ENCODE data around the gene CELF2. TPM values are rescaled to one million over a fixed set of nuclear protein-coding genes. Genes with fewer than 3 reads are reported as not detected.

CELF2 gene
- polyA plus RNA-seq, 1 experiment: 24.7 TPM

DNA sequence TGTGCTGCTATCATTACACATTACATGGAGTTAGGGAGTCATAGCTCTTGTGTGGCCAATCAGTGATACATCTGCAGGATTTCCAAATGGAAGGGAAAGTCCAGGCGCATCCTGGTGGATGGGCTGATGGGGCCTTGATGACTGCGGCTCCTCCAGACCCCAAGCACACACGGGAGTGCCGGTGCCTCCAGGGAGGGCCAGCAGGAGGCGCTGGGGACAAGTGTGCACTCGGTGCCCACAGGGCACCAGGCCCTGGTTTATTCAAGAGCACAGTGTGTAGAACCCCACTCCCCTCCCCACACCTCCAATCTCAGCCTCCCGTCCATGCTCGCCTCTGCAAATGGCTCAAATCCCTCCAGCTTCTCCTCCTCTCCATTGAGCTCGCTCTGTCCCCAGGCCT lies 349.8 kb downstream of the CELF2 start:
- ChIA-PET POLR2A (no interaction called here), CTCF (no interaction called here)
- TF ChIP-seq, protein P1, sequence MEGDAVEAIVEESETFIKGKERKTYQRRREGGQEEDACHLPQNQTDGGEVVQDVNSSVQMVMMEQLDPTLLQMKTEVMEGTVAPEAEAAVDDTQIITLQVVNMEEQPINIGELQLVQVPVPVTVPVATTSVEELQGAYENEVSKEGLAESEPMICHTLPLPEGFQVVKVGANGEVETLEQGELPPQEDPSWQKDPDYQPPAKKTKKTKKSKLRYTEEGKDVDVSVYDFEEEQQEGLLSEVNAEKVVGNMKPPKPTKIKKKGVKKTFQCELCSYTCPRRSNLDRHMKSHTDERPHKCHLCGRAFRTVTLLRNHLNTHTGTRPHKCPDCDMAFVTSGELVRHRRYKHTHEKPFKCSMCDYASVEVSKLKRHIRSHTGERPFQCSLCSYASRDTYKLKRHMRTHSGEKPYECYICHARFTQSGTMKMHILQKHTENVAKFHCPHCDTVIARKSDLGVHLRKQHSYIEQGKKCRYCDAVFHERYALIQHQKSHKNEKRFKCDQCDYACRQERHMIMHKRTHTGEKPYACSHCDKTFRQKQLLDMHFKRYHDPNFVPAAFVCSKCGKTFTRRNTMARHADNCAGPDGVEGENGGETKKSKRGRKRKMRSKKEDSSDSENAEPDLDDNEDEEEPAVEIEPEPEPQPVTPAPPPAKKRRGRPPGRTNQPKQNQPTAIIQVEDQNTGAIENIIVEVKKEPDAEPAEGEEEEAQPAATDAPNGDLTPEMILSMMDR (IDR thresholded peaks at IDR 0.05; ENCODE audit: low read depth, low read length): no peak
- H3K27me3 ChIP-seq (ENCODE audit: control insufficient read depth, insufficient read depth, low read length): no peaks in the 10 kb centered on the region
- no peak for DNase-seq (ENCODE audit: low read depth, low spot score)
- H3K4me3 ChIP-seq (ENCODE audit: low read depth, low read length): no peak overlapping the region
- no peak overlapping the region for H3K27ac ChIP-seq (ENCODE audit: low read depth, low read length)
- H3K9me3 ChIP-seq (ENCODE audit: control insufficient read depth, insufficient read depth, low read length): peaks cover 24% of the 10 kb centered on the region

DNA sequence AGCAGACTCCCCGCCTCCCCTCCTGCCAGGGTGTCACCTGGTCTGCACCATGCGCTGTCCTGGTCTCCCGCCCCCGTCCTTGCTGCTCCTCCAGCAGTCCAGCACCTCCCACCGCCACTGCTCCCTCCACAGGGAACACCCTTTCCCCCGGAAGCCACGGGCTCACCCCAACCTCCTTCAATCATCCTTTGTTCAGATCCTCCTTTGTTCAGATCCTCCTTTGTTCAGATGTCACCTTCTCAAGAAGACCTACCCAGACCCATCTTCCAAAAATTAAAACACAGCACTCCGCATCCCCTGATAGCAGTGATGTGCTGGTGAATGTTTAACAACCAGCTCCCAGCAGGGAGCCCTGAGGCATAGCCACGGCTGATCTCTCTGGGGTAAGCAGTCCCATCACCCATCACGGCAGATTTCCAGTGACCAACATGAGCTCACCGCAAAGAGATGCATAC lies 356.1 kb downstream of the CELF2 start:
- TF ChIP-seq, protein P1 (IDR thresholded peaks at IDR 0.05; ENCODE audit: low read depth, low read length): no peak
- ChIA-PET POLR2A (no interaction called here), CTCF (no interaction called here)
- Histone ChIP-seq H3K4me3 (ENCODE audit: low read depth, low read length) (no peak overlapping the region), H3K9me3 (ENCODE audit: control insufficient read depth, insufficient read depth, low read length) (peaks cover 10% of the 10 kb centered on the region), H3K27ac (ENCODE audit: low read depth, low read length) (no peak overlapping the region), H3K27me3 (ENCODE audit: control insufficient read depth, insufficient read depth, low read length) (no peaks in the 10 kb centered on the region)
- no peak for DNase-seq (ENCODE audit: low read depth, low spot score)

DNA sequence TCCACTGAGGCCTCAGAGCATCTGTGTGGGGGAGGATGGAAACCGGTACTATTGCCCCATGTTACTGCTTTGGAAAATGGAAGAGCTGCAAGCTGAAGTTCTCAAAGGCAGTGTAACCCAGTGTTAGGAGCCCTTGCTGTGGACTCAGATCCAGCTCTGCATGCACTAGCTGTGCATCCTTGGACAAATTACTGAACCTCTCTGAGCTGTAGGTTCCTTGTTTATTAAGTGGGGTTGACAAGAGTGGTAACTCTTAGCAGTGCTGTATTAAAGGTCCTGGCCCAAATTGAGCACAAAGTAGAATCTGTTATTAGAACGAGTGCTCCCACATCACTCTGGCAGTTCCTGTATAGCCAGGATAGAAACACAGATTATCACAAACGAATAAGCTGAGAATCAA lies 359.6 kb downstream of the CELF2 start:
- TF ChIP-seq, protein P1 (IDR thresholded peaks at IDR 0.05; ENCODE audit: low read depth, low read length): no peak
- no peak for DNase-seq (ENCODE audit: low read depth, low spot score)
- Histone ChIP-seq H3K9me3 (ENCODE audit: control insufficient read depth, insufficient read depth, low read length) (peaks cover 26% of the 10 kb centered on the region), H3K27me3 (ENCODE audit: control insufficient read depth, insufficient read depth, low read length) (no peaks in the 10 kb centered on the region), H3K4me3 (ENCODE audit: low read depth, low read length) (no peak overlapping the region), H3K27ac (ENCODE audit: low read depth, low read length) (no peak overlapping the region)
- ChIA-PET POLR2A (no interaction called here), CTCF (no interaction called here)

DNA sequence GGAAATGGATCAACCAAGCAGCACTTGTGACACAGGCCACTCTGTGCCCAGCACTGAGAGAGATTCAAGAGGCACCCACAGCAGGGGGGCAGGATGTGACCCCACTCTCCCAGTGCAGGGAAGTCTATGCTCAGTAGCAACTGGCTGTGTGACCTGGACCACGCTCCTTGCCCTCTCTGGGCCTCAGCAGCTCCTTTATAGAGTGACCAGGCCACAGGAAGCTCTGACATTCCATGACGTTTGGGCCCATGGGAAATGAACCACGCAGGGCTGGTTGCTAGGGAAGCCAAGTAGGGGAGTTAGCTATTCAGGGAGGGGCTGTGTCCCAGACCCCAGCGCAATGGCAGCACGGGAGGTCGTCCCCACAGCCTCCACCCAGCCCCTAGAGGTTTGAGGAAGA lies 361.2 kb downstream of the CELF2 start:
- POLR2A ChIA-PET: no interaction called here
- TF ChIP-seq, protein P1 (IDR thresholded peaks at IDR 0.05; ENCODE audit: low read depth, low read length): no peak
- Histone ChIP-seq H3K27me3 (ENCODE audit: control insufficient read depth, insufficient read depth, low read length) (no peaks in the 10 kb centered on the region), H3K9me3 (ENCODE audit: control insufficient read depth, insufficient read depth, low read length) (peaks cover 30% of the 10 kb centered on the region), H3K27ac (ENCODE audit: low read depth, low read length) (no peak overlapping the region), H3K4me3 (ENCODE audit: low read depth, low read length) (no peak overlapping the region)
- no peak for DNase-seq (ENCODE audit: low read depth, low spot score)
- CTCF ChIA-PET: interaction anchor here (0.6 kb wide), 1 partner anchor 1580 kb away, joined by 3 read pairs; no protein-coding TSS in a partner anchor

DNA sequence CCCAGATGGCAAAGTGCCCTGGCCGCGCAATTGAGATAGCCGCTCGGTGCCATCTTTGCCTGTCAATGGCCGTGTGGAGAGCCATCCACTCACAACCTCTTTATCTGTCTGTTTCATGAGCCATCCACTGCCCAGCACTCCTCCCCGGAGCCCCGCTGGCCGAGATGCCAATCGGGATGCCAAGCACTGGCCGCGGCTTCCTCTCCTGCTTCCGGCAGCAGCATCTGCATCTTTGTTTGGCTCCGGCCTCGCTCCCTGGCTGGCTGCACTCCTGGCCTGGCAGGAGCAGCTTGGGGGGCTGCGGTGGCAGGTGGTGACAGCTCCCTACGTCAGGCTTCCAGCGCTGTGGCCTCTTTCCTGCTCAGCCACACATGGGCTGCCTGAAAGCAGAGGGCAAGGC lies 362.1 kb downstream of the CELF2 start:
- Histone ChIP-seq H3K4me3 (ENCODE audit: low read depth, low read length) (no peak overlapping the region), H3K27me3 (ENCODE audit: control insufficient read depth, insufficient read depth, low read length) (no peaks in the 10 kb centered on the region), H3K27ac (ENCODE audit: low read depth, low read length) (no peak overlapping the region), H3K9me3 (ENCODE audit: control insufficient read depth, insufficient read depth, low read length) (peaks cover 30% of the 10 kb centered on the region)
- ChIA-PET CTCF (no interaction called here), POLR2A (no interaction called here)
- DNase-seq (ENCODE audit: low read depth, low spot score): no peak
- TF ChIP-seq, protein P1 (IDR thresholded peaks at IDR 0.05; ENCODE audit: low read depth, low read length): no peak

Data from AG04450 (cell line).